ENCODE data around the gene FA2H.
"Not testable (repeated sequence)": the region's sequence is repeated elsewhere in the genome, so short reads cannot be mapped to it uniquely, and the experiment has no call there.

The FA2H gene

GRCh38 chr16:74769586-74770190 is 4.9 kb downstream of the FA2H start:
- no peak for DNase-seq

- no peak for DNase-seq
Observed at GRCh38 chr16:74768239-74768638, 6.4 kb downstream of the FA2H start.

- no peak for DNase-seq
Observed at GRCh38 chr16:74767749-74768148, 6.9 kb downstream of the FA2H start.

GRCh38 chr16:74766729-74767128 is 7.9 kb downstream of the FA2H start:
- no peak for DNase-seq

- not testable (repeated sequence) for DNase-seq
Observed at GRCh38 chr16:74764184-74764583, 10.4 kb downstream of the FA2H start.

GRCh38 chr16:74761665-74762064 is 13.0 kb downstream of the FA2H start:
- no peak for DNase-seq

GRCh38 chr16:74760007-74760767 is 14.4 kb downstream of the FA2H start:
- DNase-seq = no peak

GRCh38 chr16:74759564-74759963 is 15.1 kb downstream of the FA2H start:
- no peak for DNase-seq

- no peak for DNase-seq
Observed at GRCh38 chr16:74758801-74759200, 15.8 kb downstream of the FA2H start.

GRCh38 chr16:74757349-74757748 is 17.3 kb downstream of the FA2H start:
- DNase-seq = no peak

GRCh38 chr16:74756203-74756602 is 18.4 kb downstream of the FA2H start:
- no peak for DNase-seq

- no peak for DNase-seq
Observed at GRCh38 chr16:74753180-74753579, 21.4 kb downstream of the FA2H start.

- no peak for DNase-seq
Observed at GRCh38 chr16:74752756-74753155, 21.9 kb downstream of the FA2H start.

- DNase-seq = no peak
Observed at GRCh38 chr16:74752258-74752657, 22.4 kb downstream of the FA2H start.

- DNase-seq = no peak
Observed at GRCh38 chr16:74751658-74752057, 23.0 kb downstream of the FA2H start.

- no peak for DNase-seq
Observed at GRCh38 chr16:74749291-74750055, 25.1 kb downstream of the FA2H start.

- DNase-seq = no peak
Observed at GRCh38 chr16:74748616-74749026, 26.0 kb downstream of the FA2H start.

- DNase-seq = no peak
Observed at GRCh38 chr16:74747716-74748615, 26.7 kb downstream of the FA2H start.

- DNase-seq = no peak
Observed at GRCh38 chr16:74745926-74746325, 28.7 kb downstream of the FA2H start.

- no peak for DNase-seq
Observed at GRCh38 chr16:74745109-74745615, 29.5 kb downstream of the FA2H start.

- DNase-seq = no peak
Observed at GRCh38 chr16:74744566-74744965, 30.1 kb downstream of the FA2H start.

GRCh38 chr16:74743668-74744299 is 30.8 kb downstream of the FA2H start:
- peak; percentile 74 for DNase-seq

Data from DMS79 treated with DMSO at 0.1 percent for 48 hours (cell line).